IMR-90 (cell line): ENCODE data around the gene GAS7. TPM values are rescaled to one million over a fixed set of nuclear protein-coding genes. Genes with fewer than 3 reads are reported as not detected.

ENCODE experiments used
- ATAC-seq: fragments of 200-7000 bp; cut with Tn5 transposase; 2 replicates; pipeline ENCODE4 v1.9.1; 2020; ENCODE audit warnings: low read depth, mild to moderate bottlenecking, moderate library complexity
- BruUV-seq: library from RNA; stranded (reverse); fragments of 400-500 nt; replicated peaks from 2 replicates; lab custom pipeline; 2021; lab: Mats Ljungman, UMichigan
- CTCF ChIA-PET: fragments of 300-600 bp; formaldehyde crosslinking; extraction: SDS; loops from one replicate; lab custom pipeline; 2021; ENCODE audit warnings: antibody characterized with exemption; lab: Yijun Ruan, JAX
- POLR2A ChIA-PET: fragments of 300-600 bp; sonication (Branson Sonifier 250); formaldehyde crosslinking; loops from one replicate; lab custom pipeline; 2022; ENCODE audit warnings: antibody characterized with exemption; ENCODE audit not compliant: unreplicated experiment; lab: Charles Lee
- DNase-seq: peaks from one replicate; pipeline ENCODE4 v3.0.0; 2013
- H2AFZ ChIP-seq: replicated peaks from 2 replicates; pipeline ENCODE3; 2013; ENCODE audit warnings: low read length, mild to moderate bottlenecking; ENCODE audit not compliant: poor library complexity
- H2AK5ac ChIP-seq: 2 replicates; pipeline ENCODE4 v1.6.1; 2013; ENCODE audit warnings: low read depth, low read length, inconsistent platforms
- H2AK9ac ChIP-seq: replicated peaks from 2 replicates; pipeline ENCODE3; 2013; ENCODE audit warnings: mild to moderate bottlenecking, low read depth, low read length, moderate library complexity; ENCODE audit not compliant: poor library complexity
- H2BK120ac ChIP-seq: 2 replicates; pipeline ENCODE4 v1.6.1; 2013; ENCODE audit warnings: low read depth, low read length, inconsistent platforms
- H2BK15ac ChIP-seq: 3 replicates; pipeline ENCODE4 v1.6.1; 2013; ENCODE audit warnings: low read depth, low read length, inconsistent platforms
- H2BK20ac ChIP-seq: 2 replicates; pipeline ENCODE4 v1.6.1; 2013; ENCODE audit warnings: low read depth, mild to moderate bottlenecking, inconsistent platforms, low read length, moderate library complexity
- H2BK5ac ChIP-seq: 2 replicates; pipeline ENCODE4 v1.6.1; 2013; ENCODE audit warnings: mild to moderate bottlenecking, low read depth, low read length, inconsistent platforms; ENCODE audit not compliant: poor library complexity, severe bottlenecking
- H3K14ac ChIP-seq: replicated peaks from 2 replicates; pipeline ENCODE4 v1.6.1; 2013; ENCODE audit warnings: low read depth, low read length, inconsistent platforms
- H3K18ac ChIP-seq: 2 replicates; pipeline ENCODE4 v1.6.1; 2013; ENCODE audit warnings: low read depth, low read length, control low read depth
- H3K23ac ChIP-seq: 2 replicates; pipeline ENCODE4 v1.6.1; 2013; ENCODE audit warnings: low read depth, low read length, inconsistent platforms
- H3K27ac ChIP-seq: 2 replicates; pipeline ENCODE4 v1.5.1; 2013; ENCODE audit warnings: mild to moderate bottlenecking, control low read depth, low read length; ENCODE audit not compliant: insufficient read depth
- H3K27me3 ChIP-seq: 2 replicates; pipeline ENCODE4 v1.6.1; 2013; ENCODE audit warnings: low read length; ENCODE audit not compliant: control insufficient read depth, insufficient read depth
- H3K36me3 ChIP-seq: 2 replicates; pipeline ENCODE4 v1.6.1; 2013; ENCODE audit warnings: low read length, mixed read lengths; ENCODE audit not compliant: control insufficient read depth, insufficient read depth
- H3K4ac ChIP-seq: 2 replicates; pipeline ENCODE4 v1.6.1; 2013; ENCODE audit warnings: low read depth, low read length, inconsistent platforms
- H3K4me1 ChIP-seq: 2 replicates; pipeline ENCODE4 v1.6.1; 2013; ENCODE audit warnings: low read length, mixed read lengths; ENCODE audit not compliant: control insufficient read depth, insufficient read depth
- H3K4me2 ChIP-seq: 2 replicates; pipeline ENCODE4 v1.6.1; 2013; ENCODE audit warnings: low read depth, mild to moderate bottlenecking, control low read depth, low read length, moderate library complexity
- H3K4me3 ChIP-seq: 2 replicates; pipeline ENCODE4 v1.5.1; 2013; ENCODE audit warnings: low read depth, mild to moderate bottlenecking, control low read depth, low read length, moderate library complexity; ENCODE audit not compliant: insufficient read depth
- H3K56ac ChIP-seq: 2 replicates; pipeline ENCODE4 v1.6.1; 2013; ENCODE audit warnings: low read length, inconsistent platforms; ENCODE audit not compliant: insufficient read depth; ENCODE audit errors: extremely low read depth
- H3K79me1 ChIP-seq, 2 experiments: 2 replicates each; pipeline ENCODE4 v1.6.1; 2013; ENCODE audit warnings: low read length in 2 of 2, inconsistent platforms in 1 of 2, low read depth in 1 of 2
- H3K9ac ChIP-seq: 2 replicates; pipeline ENCODE4 v1.6.1; 2013; ENCODE audit warnings: low read depth, low read length, control low read depth
- H3K9me1 ChIP-seq: 2 replicates; pipeline ENCODE4 v1.6.1; 2013; ENCODE audit warnings: low read length, inconsistent platforms; ENCODE audit not compliant: insufficient read depth
- H3K9me3 ChIP-seq: 2 replicates; pipeline ENCODE4 v1.6.1; 2013; ENCODE audit warnings: low read length; ENCODE audit not compliant: control insufficient read depth, insufficient read depth
- H4K20me1 ChIP-seq: 2 replicates; pipeline ENCODE4 v1.6.1; 2013; ENCODE audit warnings: low read length, inconsistent platforms; ENCODE audit not compliant: insufficient read depth
- H4K5ac ChIP-seq: 2 replicates; pipeline ENCODE4 v1.6.1; 2013; ENCODE audit warnings: mild to moderate bottlenecking, low read depth, low read length, control low read depth
- H4K8ac ChIP-seq, 2 experiments: 2 replicates each; pipeline ENCODE4 v1.6.1; 2013; ENCODE audit warnings: low read depth in 2 of 2, low read length in 2 of 2, control low read depth in 1 of 2, inconsistent platforms in 1 of 2
- H4K91ac ChIP-seq: 2 replicates; pipeline ENCODE4 v1.6.1; 2013; ENCODE audit warnings: low read depth, low read length, inconsistent platforms; ENCODE audit not compliant: insufficient read depth
- BHLHE40 ChIP-seq: fragments of 150-350 bp; IDR thresholded peaks from 2 replicates; pipeline ENCODE4 v1.6.1; 2016; ENCODE audit warnings: mild to moderate bottlenecking, low read depth, low read length
- WGBS, 2 experiments: methylation state at CpG; one replicate each; pipeline versions ENCODE4 v1.1.5 to v1.1.7; 2013; ENCODE audit warnings: missing lambda C conversion rate in 2 of 2; ENCODE audit not compliant: insufficient read length in 1 of 2; ENCODE audit errors: extremely low coverage in 2 of 2; 5-methylcytosine and 5-hydroxymethylcytosine counted together
- dilution Hi-C: fragments of 300-500 bp; cut with HindIII; formaldehyde crosslinking; loops from one replicate; pipeline ENCODE4 v1.14.3; 2018; ENCODE audit warnings: low sequenced_read_pairs; ENCODE audit not compliant: unreplicated experiment
- in situ Hi-C: fragments of 300-500 bp; cut with MboI; formaldehyde crosslinking; loops from 3 replicates; pipeline ENCODE4 v1.14.3; 2019; ENCODE audit warnings: low sequenced_read_pairs, inconsistent platforms, mixed read lengths
- intact Hi-C: fragments of 100-400 bp; cut with micrococcal nuclease; formaldehyde crosslinking; loops from 2 replicates; pipeline ENCODE4 v1.10.0; 2022
- polyA plus RNA-seq, 3 experiments: library from polyadenylated mRNA; depleted of rRNA; stranded (reverse); fragments of >200 nt; gene quantifications; 2 replicates each; pipeline ENCODE4 v1.2.3, GENCODE V29; 2012; ENCODE audit warnings: low replicate concordance in 1 of 3
- total RNA-seq: library from RNA; depleted of rRNA; stranded (reverse); fragments of >200 nt; gene quantifications from 2 replicates; pipeline ENCODE4 v1.2.3, GENCODE V29; 2012

Gene GAS7
- total and polyA plus RNA-seq, 2 of the 4 experiments (the other 2 are of a cell fraction), result 4.6 to 5.0 TPM

DNA sequence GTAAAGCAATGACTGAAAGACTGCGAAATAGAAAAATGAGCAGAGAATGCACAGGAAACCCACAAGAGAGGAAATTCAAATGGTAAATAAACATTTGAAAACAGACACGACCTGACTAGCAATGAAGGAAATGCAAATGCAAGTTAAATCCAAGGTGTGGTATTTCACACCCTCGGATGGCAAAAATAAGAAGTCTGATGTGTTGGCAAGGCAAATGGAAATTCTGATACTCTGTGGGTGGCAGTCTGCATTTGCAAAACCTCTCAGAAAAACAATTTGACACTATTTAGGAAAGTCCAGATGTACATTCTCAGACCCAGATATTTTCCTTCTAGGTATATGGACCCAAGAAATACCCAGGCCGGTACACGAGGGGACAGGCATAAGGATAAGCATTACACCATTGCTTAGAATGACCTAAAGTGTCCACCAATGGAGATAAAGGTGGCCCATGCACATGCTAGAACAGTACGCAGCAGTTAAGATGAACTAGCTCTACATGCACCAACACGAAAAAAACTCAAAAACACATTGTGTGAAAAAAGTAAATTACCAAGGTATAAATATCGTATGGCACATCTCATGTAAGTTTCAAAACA is 116.7 kb downstream of the GAS7 start:
- Histone ChIP-seq H2AK5ac (no peak overlapping the region), H4K5ac (no peak overlapping the region), H3K9ac (no peak overlapping the region), H2AK9ac (no peak overlapping the region), H2BK5ac (no peak overlapping the region), H4K20me1 (no peaks in the 10 kb centered on the region), H4K8ac (no peak overlapping the region), H3K79me1 (0 out of 4 replicates have a peak, but pooled peaks cover 0 to 3% of the 10 kb centered on the region in 2 experiments), H2BK20ac (no peak overlapping the region), H2BK15ac (no peak overlapping the region), H3K4me2 (no peak overlapping the region), H4K91ac (no peak overlapping the region), H3K4me3 (no peak overlapping the region), H3K4me1 (peaks cover 9% of the 10 kb centered on the region), H3K27me3 (0 out of 2 replicates have a peak, but pooled peaks cover 2% of the 10 kb centered on the region), H3K27ac (no peak overlapping the region), H3K23ac (no peak overlapping the region), H3K9me3 (peaks cover 2% of the 10 kb centered on the region), H2BK120ac (no peak overlapping the region), H3K56ac (no peak overlapping the region), H3K9me1 (peaks cover 3% of the 10 kb centered on the region; the same call in 1 of the 2 replicates), H3K4ac (no peak overlapping the region), H3K18ac (no peak overlapping the region), H2AFZ (no peak overlapping the region), H3K14ac (no peak overlapping the region), H3K36me3 (no peaks in the 10 kb centered on the region)
- in situ Hi-C loops, result no loop called here
- intact Hi-C loops, result no loop called here
- 18% methylated on average over 3 of the region's 8 CpGs; no CpG with 5 or more reads in 1 of the 2 experiments for WGBS, 2 experiments
- ChIA-PET CTCF (no interaction called here), POLR2A (no interaction called here)
- dilution Hi-C loops, result no loop called here
- DNase-seq (no peak), ATAC-seq (no peak)
- no peak for TF ChIP-seq BHLHE40
- BruUV-seq, result no TSS peak
